ENCODE results near the gene CADPS2. TPM values are rescaled to one million over a fixed set of nuclear protein-coding genes. Genes with fewer than 3 reads are reported as not detected.

Gene CADPS2
- total RNA-seq, 4 donors from 2014 or later: 8.7 to 27.9 (median 16.7) TPM

DNA sequence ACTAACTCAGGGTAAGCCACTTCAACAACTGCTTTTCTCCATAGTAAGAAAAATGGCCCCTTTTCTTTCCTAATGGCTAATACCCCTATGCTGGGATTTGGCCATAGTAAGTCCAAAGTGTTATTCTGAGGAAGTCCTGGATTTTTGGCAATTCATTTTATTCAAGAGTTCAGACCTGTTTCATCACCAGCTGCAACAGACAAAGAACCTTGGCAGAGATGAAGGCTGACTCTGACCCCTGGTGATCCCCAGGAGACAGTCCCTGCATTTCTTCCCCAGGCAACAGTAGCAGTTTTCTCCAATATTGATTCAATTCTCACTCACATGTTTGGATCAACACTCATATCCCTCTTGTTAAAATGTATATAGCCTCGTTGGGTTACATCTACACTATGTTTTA is 332.5 kb downstream of the CADPS2 start:
- TF ChIP-seq CTCF (IDR thresholded peaks at IDR 0.05; ENCODE audit: low read depth): no peak

- TF ChIP-seq CTCF (IDR thresholded peaks at IDR 0.05; ENCODE audit: low read depth): no peak
These were observed 333.5 kb downstream of the CADPS2 start for GRCh38 chr7:122552769-122553168.

- TF ChIP-seq CTCF (IDR thresholded peaks at IDR 0.05; ENCODE audit: low read depth): no peak
These were observed 335.7 kb downstream of the CADPS2 start for GRCh38 chr7:122550545-122550944.

DNA sequence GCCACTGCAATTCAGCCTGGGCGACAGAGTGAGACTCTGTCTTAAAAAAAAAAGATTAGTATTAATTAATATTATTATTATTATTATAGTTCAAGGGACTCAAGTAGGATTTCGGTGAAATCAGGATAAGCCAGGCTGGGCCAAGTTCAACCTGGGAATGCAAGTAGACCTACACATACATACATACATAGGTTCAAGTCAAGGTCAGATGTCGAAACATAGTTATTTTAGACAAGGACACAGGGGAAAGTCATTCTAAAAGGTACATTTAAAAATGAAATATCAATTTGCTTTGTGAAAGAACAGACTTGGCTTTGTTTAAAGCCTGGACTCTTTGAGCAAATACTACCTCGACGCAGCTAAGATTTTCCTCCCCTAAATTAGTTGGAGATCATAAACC is 336.7 kb downstream of the CADPS2 start:
- TF ChIP-seq CTCF (IDR thresholded peaks at IDR 0.05; ENCODE audit: low read depth): no peak

- TF ChIP-seq CTCF (IDR thresholded peaks at IDR 0.05; ENCODE audit: low read depth): no peak
These were observed 339.8 kb downstream of the CADPS2 start for GRCh38 chr7:122546496-122546895.

GRCh38 chr7:122544463-122544862 is 341.8 kb downstream of the CADPS2 start:
- no peak for TF ChIP-seq CTCF (IDR thresholded peaks at IDR 0.05; ENCODE audit: low read depth)

DNA sequence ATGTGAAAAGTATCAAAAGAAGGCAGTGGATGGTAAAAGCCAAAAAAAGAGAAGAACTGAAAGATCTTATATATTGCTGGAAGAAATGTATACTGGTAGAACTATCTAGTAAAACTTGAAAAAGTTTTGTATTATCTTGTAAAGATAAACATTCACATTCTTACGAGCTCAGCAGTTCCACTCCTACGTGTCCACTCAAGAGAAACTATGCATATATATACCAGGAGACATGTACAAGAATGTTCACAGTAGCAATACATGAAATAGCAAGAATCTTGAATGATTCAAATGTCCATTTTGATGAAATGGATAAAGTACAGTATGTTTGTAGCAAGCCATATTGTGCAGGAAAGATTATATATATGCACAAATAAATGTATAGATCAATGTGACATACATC is 342.4 kb downstream of the CADPS2 start:
- TF ChIP-seq CTCF (IDR thresholded peaks at IDR 0.05; ENCODE audit: low read depth): no peak

Measured in subcutaneous adipose tissue (tissue), 4 donors.